GM19468 (cell line): ENCODE results near the gene CACNA1I.

Source experiments
- ATAC-seq: cut with Tn5 transposase; IDR thresholded peaks from one replicate; pipeline ENCODE4 v1.9.1; 2021; ENCODE audit warnings: mild to moderate bottlenecking, moderate library complexity, moderate number of reproducible peaks; ENCODE audit not compliant: unreplicated experiment; ENCODE audit errors: extremely low read depth

CACNA1I gene

DNA sequence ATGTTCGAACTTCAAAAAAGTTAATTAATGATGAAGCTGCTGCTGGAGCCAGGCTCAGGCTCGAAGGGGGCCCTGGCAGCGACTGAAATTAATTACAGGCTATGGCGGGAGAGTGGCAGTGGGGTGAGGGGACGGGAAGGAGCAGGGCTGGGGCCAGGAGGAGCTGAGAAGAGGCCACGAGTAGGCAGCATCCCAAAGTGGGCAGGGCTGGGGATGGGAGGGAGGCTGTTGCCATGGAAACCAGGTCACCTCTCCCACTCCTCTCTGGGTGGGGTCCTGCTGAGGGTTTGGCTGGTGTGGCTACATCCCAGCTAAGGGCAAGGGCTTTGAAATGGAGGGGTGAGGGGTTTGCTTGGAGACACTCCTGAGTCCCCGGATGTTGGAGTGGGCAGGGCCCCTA, 23.9 kb downstream of the CACNA1I start:
- ATAC-seq, result no peak

DNA sequence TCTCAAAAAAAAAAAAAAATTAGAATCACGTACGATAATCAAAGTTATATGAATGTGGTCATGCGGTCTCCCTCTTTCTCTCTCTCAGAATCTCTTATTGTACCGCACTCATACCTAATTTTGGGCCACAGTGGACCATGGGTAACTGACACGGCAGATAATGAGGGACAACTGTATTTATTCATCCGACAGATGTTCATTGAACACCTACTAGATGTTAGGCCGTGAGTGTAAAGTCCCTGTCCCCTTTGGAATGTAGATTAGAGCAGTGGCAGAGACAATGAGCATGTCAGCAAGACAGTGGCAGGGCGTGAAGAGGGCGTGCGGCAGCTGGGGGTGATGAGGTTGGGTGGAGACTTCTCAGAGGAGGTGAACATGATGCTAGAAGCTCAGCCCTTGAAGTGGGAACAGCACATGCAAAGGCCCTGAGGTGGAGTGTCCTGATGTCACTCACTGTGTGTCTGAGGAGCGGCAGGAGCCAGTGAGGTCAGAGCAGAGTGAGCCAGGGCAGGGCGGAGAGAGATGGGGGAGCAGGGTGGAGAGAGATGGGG, 25.1 kb downstream of the CACNA1I start:
- ATAC-seq, result no peak

DNA sequence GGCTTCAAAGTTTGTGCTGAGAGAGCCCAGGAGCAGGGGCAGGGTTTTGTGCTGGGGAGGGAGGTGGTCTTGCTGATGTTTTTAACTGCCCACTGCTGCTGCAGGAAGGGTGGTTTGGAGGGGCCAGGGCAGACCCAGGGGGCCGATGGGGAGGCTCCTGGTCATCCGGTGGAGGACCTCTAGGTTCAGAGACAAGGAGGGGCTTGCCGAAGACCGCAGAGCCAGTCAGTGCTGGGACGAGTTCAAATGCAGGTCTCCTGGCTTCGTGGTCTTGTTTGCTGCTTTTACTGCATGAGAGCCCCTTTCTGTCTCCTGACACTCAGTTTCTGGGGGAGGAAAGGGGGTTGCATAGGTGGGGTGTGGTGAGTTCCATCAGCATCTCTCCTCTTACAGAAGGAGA, 26.0 kb downstream of the CACNA1I start:
- ATAC-seq, result no peak

DNA sequence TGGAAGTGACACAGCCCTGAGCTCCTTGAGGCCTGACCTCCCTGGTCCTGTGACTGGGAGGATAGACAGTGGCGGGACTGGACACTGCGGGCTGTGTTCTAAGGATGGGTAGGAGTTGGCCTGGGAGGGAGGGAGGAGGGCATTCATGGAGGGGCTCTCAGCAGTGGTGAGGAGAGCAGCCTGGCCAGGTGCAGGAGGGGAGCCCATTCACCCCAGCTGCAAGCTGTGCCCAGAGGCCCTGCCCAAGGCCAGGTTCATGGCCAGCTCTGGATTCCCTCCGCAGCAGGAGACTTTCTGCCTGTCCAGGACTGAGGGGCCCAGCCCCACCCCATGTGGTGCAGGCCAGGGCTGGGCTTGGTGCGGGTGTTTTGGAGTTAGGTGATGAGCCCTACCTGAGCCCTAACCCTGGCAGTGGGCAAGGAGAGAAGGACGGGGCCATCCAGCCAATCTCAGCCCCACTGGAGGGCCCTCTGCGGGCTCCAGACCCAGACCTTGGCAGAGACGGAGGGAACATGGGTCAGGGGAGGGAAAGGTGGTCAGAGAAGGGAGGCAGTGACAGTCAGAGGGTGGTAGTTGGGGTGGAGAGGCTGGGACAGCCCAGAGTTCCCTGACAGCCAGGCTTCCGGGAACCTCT, 26.8 kb downstream of the CACNA1I start:
- no peak for ATAC-seq

DNA sequence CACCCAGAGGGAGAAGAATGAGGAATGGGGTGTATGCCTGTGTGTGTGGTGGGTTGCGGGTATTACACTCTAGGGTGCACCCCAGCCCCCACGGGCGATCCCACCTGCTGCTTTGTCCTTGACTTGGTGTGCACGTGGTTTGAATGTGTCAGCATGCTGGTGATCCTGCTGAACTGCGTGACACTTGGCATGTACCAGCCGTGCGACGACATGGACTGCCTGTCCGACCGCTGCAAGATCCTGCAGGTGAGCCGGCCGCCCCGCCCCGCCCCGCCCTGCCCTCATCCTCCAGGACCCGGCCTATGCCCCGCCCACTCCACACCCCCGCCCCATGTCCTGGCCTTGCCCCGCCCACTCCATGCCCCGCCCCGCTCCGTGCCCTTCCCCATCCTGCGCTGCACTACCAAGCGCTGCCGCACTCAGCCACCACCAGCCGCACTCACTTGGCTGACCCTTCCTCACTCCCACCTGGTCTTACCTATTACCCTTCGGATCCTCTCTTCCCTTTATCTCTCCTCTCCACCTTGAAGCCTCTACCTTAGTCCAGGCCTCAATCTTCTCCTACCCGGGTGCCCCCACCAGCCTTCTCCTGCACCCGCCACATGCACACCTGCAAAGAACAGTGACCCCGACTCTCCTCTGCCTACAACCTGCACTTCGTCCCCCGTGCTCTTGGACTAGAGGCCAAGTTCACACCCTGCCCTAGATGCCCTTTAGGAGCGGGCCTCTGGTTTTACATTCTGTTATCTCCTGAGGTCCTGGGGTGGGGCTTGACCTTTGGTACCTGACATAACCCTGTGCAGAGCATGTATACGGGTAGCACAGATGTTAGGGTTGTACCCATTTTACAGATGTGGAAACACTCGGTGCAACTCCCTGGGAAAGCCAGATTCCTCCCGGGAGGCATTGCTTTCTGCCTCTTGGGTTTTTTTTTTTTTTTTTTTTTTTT, 27.7 kb downstream of the CACNA1I start:
- ATAC-seq, result no peak

DNA sequence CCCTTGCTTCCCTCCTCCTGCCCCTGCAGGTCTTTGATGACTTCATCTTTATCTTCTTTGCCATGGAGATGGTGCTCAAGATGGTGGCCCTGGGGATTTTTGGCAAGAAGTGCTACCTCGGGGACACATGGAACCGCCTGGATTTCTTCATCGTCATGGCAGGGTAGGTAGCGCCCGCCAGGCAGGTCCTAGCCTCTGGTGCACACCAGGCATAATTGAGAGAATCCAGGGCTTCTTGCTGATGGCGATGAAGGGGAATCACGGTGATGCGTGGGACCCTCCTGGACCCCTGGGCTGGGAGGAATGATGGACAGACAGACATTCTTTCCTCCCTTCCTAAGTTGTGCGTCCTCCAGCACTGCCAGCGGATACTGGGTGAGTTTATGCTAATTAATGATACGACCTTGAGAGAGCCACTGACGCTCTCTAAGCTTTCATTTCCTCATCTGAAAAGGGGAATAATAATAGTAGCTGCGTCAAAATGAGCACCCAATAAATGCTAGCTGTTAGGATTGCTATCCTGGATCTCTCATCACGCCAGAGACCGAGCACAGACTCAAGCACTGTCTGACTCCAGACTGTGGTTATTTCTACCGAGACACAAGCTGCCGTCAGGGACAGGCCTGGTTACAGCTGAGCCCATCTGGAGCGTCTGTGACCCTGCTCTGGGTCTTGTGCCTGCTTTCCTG, 30.1 kb downstream of the CACNA1I start:
- no peak for ATAC-seq

DNA sequence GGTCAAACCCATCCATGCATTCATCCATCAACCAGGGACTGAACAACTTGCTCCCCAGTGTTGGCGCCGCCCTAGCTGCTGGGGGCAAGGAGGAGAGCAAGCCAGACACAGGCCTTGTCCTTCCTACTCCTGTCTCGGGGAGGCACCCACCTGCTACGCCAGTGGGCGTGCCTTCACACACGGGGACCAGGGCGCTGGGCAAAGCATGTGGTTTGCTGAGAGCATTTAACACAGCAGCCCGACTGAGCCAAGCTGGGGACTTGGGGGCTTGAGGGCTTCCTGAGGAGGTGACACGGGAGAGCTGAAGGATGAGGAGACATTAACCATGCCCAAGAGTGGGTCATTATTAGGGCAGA, 30.6 kb downstream of the CACNA1I start:
- ATAC-seq, result no peak

DNA sequence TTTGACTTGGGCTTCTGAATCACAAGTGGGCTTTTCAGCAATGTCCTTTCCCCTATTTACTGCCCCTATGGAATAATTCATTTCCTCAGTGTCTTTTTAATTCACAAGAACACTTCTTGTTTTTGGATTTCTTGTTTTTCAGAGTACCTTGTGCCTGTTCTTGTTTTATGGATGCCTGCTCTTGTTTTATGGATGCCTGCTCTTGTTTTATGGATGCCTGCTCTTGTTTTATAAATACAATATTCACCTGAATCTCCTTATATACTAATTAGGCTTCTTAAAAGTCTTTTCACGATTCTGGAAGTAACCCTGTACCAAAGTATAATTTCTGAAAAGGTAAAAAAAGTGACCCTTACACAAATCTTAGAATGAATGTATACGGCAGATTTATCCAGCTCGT, 32.8 kb downstream of the CACNA1I start:
- no peak for ATAC-seq

DNA sequence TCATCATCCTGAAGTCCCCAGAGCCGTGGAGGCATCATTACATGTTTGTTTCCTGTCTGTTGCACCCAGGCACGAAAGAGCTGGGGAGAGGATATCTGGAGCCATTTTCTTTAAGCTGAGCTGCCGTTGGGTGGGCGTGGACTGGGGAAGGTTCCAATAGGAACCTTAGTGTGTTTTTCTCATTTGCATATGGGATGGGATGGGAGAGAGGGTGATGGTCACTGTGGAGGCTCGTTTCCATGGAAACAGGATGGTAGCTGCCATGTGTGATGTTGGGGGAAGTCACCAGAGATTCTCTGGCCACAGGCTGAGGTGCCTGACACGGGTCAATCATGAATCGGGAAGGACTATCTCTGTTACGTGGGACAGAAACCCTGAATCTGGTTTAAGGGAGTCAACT, 39.7 kb downstream of the CACNA1I start:
- ATAC-seq, result no peak

DNA sequence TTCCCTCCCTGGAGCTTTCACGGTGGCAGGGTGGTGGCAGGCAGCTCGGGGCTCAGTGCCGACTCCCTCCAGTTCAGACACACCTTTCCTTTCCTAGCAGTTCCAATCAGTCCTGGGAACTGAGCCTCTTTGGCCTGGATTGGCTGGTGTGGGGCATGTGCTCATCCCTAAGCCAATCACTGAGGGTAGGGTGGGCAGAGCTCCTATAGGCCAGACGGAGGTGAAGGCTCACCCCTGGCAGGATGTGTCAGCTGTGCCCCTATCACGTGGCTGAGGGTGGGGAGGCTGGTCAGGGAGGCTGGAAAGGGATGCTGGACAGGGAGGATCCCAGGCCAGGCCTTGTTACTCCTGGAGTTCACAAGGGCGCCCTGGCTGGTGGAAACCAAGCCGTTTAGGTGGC, 40.2 kb downstream of the CACNA1I start:
- no peak for ATAC-seq

DNA sequence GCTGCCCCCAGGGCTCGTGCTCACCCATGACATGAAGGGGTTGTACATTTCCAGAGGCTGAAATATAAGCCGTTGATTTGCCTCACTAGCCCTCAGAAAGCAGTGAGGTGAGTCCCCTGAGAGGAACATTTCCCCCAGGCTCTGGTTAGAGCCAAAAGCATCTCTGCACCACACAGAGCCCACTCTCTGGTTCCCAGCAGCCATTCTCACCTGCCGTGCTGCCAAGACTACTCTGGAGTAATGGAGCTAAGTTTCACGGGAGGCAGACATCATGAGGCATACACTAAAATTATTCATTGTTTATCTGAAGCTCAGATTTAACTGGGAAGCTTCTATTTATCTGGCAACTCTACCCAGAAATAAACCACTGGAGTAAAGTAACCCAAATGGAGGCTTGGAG, 40.8 kb downstream of the CACNA1I start:
- ATAC-seq, result no peak

DNA sequence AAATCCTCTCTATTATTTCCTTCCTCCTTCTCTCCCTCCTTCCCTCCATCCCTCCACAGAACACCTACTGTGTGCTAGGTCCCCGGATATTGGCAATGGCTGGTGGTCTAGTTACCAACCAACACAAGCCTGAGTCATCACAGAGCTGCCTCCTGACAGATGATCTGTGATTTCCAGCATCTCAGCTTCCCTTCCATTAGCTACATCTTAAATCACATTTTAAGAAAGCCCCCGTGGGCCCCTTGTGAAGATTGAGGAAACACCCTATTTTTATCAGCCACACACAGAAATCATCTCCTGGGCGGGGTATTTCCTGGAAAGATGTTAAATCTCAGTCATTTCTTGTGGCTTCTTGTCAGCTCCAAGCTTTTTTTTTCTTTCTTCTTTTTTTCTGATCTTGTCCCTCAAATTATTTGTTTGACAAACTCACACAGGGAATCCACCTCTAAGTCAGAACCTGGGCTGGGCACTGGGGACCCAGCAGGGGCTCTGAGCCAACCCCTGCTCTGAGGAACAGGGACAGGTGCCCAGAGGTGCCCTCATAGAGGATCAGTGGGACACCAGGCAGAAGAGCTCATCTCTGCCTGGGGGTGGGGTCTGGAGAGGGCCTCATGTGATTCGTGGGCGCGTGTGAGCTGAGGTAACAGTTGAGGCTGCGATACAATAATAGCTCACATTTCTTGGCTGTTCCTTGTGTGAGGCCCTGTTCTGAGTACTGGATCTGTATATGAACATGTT, 42.4 kb downstream of the CACNA1I start:
- no peak for ATAC-seq

DNA sequence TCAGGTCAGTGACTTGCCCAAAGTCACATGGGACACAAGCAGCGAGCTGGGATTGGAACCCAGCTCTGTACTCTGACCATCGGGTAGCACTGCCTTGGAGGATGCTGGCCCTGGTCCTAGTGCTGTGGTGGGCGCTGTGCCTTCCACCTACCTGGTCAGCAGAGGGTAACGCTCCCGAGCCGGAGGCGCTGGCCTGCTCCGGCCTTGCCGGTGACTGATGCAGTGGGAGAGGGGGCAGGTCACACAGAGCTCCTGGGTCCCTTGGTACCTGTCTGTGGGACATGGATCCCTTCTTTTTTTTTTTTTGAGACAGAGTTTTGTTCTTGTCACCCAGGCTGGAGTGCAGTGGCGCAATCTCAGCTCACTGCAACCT, 43.0 kb downstream of the CACNA1I start:
- no peak for ATAC-seq

DNA sequence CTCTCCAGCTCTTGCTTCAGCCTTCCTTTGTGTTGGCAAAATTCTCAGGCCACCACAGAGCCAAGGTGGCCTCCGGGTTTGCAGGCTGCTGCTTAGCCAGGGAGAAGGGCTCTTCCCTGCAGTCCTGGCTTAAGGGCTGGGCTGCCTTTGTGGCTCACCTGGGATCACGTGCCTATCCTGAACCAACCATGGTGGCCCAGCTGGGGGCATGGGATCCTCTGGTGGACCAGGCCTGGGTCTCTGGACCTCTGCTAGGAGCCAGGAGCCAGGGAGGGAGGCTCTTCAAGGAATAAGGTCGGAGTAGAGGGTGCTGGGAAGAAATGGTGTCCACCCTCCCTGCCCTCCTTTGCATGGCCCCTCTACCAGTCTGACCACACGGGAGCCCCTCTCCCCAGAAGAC, 43.9 kb downstream of the CACNA1I start:
- ATAC-seq, result no peak

DNA sequence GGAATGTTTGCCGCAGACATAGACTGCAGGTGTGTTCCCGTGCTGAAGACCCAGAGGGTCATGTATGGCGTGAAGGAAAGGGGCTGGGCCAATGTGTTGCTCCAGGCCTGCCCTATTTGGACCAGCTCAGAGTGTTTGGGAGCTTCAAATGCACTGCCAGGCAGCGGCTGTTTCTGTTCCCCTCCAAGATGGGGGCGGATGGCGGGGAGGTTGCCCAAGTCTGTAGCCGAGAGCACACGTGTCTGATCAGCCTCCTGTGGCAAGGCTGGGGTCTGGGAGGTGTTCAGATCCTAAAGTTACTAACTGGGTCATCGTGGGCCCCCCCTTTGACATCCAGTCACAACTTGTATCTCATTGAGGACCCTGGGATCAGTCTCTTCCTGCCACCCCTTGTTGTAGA, 45.5 kb downstream of the CACNA1I start:
- ATAC-seq, result no peak

DNA sequence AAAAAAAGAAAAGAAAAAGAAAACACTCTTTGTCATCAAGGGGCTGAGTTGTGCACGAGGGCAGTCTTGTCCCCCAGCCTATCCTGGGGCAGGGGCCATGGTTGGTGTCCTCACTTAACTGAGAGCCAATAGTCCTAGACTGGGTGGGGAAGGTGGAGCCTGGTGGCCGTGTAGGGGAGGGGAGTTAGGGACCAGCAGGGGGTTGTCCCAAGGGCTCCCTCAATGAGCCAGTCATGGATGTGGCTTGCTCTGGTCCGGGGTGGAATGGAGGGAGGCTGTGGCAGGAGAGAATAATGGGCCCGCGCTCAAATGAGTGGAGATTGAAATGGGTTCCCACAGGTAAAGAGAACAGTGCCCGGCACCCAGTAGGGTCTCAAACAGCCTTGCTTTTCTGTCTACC, 46.2 kb downstream of the CACNA1I start:
- ATAC-seq, result no peak

DNA sequence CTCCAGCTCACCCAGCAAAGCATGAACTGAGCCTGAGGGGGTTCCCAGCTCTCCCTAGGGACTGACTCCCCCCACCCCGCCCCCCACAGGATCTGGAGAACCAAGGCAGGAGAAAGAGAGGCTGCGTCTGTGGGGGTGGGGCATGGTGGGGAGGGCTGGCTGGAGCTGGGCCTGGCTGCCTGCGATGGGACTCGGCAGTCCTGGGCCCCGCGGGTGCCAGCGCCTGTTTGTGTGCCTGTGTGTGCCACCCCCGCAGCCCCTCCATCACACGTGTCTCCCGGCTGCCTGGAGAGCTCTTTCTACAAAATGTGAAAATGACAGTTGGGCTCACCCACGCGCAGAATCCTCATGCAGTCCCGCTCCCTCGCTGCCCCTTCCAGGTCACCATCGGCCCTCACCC, 46.8 kb downstream of the CACNA1I start:
- ATAC-seq, result no peak

DNA sequence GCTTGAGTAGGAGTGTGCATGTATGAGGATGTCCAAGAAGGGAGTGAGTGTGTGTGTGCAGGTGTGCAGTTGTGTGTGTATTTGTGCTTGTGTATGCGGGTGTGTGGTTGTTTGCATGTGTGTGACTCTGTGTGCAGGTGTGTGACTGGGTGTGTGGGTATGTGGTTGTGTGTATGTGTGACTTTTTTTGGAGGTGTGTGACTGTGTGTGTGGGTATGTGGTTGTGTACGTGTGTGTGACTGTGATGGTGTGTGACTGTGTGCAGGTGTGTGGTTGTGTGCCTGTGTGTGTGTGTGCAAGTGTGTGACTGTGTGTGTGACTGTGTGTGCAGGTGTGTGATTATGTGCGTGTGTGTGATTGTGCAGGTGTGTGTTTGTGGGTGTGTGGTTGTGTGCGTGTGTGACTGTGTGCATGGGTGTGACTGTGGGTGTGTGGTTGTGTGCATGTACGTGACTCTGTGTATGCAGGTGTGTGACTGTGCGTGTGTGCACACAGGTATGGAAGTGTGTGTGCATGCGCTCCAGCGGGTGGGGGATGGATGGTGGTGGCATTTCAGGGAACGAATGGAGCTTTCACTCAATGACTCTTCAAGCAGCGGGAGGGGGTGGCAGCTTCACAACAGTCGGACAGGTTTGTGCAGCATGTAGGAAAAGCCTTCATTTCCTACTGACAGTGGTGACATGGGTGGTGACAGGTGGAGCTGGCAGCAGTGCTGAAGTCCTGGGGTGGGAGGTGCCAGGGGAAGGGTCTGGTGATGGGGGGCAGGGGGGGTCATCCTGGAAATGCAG, 47.6 kb downstream of the CACNA1I start:
- no peak for ATAC-seq

DNA sequence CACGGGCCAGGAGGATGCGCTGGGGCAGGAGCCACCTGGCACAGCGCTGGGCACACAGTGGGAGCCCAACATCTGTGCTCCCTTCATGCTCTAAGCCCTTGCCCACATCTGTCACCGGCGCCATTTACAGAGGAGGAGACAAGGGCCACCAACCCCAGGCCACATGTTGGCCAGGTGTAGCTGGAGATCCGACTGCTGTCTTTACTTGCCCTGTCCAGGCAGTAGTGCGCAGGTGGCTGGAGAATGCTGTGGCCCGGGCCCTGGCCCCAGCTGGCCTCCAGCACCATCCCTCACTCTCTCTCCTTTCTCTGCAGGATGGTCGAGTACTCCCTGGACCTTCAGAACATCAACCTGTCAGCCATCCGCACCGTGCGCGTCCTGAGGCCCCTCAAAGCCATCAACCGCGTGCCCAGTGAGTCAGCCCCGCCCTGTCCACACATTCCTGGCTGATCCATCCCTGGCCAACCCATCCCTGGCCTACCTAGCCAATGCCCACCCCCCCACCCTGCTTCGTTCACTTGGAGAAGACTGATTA, 48.5 kb downstream of the CACNA1I start:
- ATAC-seq, result no peak
